NCI-H128 (cell line): ENCODE measurements around the gene PACS1.
"Not testable (repeated sequence)": the region's sequence is repeated elsewhere in the genome, so short reads cannot be mapped to it uniquely, and the experiment has no call there.

Experiments
- DNase-seq: peaks from one replicate; lab custom pipeline; 2025; ENCODE audit not compliant: unreplicated experiment; lab: John Stamatoyannopoulos, UW

PACS1 gene

GRCh38 chr11:66268952-66269905 is 199.2 kb downstream of the PACS1 start:
- DNase-seq: no peak

GRCh38 chr11:66271816-66272215 is 201.7 kb downstream of the PACS1 start:
- DNase-seq: no peak

- DNase-seq: no peak
These were observed 202.5 kb downstream of the PACS1 start for GRCh38 chr11:66272596-66272995.

- DNase-seq: no peak
These were observed 204.1 kb downstream of the PACS1 start for GRCh38 chr11:66274219-66274618.

GRCh38 chr11:66275396-66275795 is 205.3 kb downstream of the PACS1 start:
- DNase-seq: no peak

GRCh38 chr11:66275984-66276612 is 206.0 kb downstream of the PACS1 start:
- DNase-seq: no peak

GRCh38 chr11:66276619-66277018 is 206.5 kb downstream of the PACS1 start:
- DNase-seq: not testable (repeated sequence)

GRCh38 chr11:66277064-66277463 is 207.0 kb downstream of the PACS1 start:
- not testable (repeated sequence) for DNase-seq

- DNase-seq: no peak
These were observed 207.6 kb downstream of the PACS1 start, which contains the start of gene CNIH2 for GRCh38 chr11:66277471-66278362. CNIH2 (plus strand) TSS chr11:66278175; CDS start chr11:66278457, 282 bp downstream.

GRCh38 chr11:66278363-66279091 is 208.5 kb downstream of the PACS1 start:
- DNase-seq: no peak

- no peak for DNase-seq
These were observed 209.1 kb downstream of the PACS1 start for GRCh38 chr11:66279092-66279734.

- no peak for DNase-seq
These were observed 210.4 kb downstream of the PACS1 start for GRCh38 chr11:66280428-66280827.

- no peak for DNase-seq
These were observed 210.9 kb downstream of the PACS1 start for GRCh38 chr11:66281001-66281400.

- DNase-seq: no peak
These were observed 211.8 kb downstream of the PACS1 start for GRCh38 chr11:66281776-66282467.

- peak; percentile 96 for DNase-seq
These were observed 212.7 kb downstream of the PACS1 start for GRCh38 chr11:66282468-66283455.

GRCh38 chr11:66283461-66284105 is 213.5 kb downstream of the PACS1 start:
- DNase-seq: no peak

GRCh38 chr11:66284526-66285078 is 214.5 kb downstream of the PACS1 start:
- no peak for DNase-seq
